GM19240 (cell line): ENCODE measurements around the gene VASN.

Source experiments
- DNase-seq: peaks from one replicate; pipeline ENCODE4 v3.0.0; 2011; ENCODE audit warnings: low spot score; ENCODE audit not compliant: insufficient read length

VASN gene

DNA sequence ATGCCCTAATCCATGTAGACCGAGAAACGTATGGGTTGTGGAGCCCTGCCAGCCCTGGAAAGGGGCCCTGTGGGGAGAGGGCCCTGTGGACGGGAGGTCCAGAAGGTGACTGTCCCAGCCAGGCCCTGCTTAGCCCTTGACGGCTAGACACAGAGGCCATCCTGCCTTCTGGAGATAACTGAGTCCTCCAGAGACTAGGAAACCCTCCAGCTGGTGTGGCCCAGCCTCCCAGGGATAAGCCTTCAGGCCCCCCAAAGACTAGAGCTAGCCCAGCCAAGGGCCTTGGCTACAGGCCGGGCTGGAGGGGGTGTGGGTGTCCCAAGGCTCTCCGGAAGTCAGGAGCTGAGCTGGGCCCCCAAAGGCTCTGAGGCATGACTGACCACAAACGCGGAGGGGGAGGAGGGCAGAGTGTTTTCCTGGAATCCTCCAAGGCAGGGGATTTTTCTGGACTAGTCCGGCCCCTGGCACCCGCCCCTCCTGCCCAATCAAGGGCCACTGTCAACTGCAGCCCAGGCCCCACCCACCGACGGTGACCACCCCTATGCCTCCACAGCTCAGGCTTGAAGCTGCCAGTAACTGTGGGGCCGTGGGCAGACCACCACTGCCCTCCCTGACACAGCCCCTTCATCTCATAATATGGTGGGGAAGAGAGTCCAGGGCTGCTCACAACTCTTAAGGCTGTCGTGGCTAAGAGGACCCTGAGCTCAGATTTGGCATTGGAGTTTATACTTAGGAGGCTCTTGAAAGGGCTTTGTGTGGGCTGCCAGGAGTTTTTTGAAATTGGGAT, 885 bp upstream of the VASN start:
- DNase-seq, result no peak

DNA sequence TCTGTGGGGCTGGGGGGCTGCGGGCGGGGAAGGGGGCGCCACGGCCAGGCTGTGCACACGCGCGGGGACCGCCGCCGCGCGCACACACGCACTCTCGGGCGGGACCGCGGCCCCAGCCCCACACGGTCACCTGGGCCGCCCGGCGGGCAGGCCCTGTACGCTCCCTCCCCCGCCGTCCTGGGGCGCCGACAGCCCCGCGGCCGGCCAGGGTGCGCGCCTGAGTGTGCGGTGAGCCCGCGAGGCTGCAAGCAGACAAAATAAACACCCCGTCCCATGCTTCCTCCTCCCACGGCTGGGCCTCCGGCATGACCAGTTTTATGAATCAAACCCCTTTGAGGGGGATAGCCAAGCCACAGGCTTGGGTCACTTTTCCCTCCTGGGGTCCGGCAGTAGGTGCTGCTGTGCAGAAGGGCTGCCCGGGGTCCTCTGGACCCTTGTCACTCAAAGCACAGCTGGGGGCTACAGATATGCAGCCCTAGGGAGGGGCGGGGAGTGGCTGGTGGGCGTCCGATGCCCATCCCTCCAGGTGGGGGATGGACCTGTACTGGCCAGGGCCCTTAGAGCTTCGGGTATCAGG, 441 bp downstream of the VASN start:
- DNase-seq, result no peak

DNA sequence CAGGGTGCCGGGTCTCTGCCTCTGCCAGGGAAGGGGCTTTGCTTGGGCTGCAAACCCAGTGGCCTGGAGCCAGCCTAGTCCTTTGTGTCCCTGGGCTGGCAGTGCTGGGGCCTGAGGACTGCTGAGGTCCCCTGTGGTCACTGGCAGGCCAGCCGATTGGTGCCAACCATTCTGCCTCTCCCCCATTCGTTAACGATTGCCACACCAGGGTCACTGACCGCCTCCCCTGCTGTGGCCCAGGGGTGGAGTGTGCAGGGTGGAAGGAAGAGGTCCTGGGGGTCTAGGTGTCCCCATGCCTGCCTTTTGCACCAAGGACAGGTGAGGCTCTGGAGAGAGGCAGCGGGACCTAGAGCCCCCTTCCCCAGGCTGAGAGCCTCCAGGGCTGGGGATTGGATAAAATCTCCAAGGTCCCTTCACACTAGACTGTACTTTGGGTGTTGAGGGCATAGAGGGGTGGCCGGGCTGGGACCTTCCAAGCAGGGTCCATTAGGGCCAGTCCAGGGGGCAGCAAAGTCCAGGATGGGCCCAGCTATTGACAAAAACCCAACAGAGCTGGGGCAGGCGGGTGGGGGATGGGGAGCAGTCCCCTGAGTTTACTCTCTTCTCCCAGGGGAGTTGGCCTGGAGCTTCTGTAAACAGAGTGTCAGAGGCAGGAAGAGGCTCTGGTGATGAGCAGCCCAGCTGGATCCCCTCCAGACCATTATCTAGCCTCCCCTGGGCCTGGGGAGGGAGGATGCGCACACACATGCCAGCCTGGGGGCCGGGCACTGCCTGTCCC, 1.1 kb downstream of the VASN start:
- DNase-seq, result no peak

DNA sequence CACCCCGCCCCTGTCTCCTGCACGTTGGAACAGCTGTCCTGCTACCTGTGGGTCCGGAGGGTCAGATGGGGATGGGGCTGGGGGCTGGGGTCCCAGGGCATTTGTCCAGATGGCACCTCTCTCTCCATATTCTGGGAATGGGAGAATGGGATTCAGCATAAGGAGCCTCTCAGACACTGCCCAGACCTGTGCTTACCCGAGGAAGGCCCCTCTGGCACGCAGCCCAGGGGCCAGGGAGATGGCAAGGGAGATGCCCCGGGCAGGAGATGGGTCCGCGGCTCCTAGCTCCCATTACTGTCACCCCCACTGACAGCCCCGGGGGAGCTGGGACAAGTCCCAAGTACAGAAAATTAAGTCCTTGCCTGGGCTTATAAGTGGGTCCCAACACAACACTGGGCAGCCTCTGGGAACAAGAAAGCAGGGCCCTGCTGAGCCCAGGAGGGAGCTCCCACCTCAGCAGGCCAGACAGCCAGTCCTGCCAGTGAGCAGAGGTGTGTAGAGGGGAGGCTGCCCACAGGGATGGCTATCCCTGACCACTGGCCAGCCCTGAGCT, 1.8 kb downstream of the VASN start:
- DNase-seq, result no peak

DNA sequence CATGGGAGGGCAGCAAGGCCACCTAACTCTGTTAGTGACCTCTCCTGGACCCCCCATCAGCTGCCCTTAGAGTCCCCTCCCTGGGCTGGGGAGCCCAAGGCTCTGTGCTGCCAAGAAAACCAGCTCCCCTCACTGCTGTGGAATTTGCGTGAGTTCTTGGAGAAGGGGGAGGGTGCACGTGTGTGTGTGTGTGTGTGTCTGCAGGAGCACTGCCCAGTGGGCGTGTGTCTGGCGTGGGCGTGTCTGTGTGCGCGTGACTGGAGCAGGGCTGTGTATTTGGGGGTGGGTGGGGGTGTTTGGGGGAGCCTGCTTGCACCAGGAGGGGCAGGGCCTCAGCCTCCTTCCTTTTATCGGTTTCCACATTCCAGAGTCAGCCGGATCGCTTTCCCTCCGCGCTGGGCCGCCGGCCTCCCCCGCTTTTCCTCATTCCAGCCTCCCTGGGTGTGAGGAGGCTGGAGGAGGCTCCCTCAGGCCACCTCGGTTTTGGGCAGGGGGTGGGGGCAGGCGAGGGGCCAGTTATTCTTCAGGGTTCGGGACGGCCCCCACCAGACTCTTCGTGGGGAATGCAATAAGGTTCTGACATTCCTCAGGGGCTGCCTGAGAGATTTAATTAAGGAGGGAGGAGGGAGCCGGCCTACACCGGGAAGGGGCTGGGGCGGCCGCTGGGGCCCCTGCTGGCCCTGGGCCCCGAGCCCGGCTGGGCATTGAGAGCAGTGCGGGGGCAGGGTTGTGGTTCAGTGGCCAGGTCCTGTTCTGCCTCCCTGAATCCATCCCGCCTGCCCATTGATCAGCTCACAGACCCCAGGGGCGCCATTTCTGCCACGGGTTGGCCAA, 2.5 kb downstream of the VASN start:
- DNase-seq, result no peak

DNA sequence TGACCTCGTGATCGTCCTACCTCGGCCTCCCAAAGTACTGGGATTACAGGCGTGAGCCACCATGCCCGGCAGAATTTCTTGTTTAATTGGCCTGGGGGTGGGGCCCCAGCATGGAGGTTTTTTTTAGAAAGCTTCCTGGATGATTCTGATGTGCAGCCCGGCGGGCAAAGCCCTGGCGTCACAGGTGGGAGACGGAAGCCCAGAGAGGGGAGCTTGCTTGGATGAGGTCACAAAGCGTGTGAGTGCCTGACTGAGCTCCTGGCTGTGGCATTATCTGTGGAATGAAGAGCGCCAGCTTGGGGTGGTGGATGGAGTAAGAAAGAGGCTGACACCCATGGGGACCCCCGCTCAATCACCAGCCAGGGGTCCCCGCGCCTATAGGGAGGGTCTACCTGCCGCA, 4.1 kb downstream of the VASN start:
- no peak for DNase-seq

DNA sequence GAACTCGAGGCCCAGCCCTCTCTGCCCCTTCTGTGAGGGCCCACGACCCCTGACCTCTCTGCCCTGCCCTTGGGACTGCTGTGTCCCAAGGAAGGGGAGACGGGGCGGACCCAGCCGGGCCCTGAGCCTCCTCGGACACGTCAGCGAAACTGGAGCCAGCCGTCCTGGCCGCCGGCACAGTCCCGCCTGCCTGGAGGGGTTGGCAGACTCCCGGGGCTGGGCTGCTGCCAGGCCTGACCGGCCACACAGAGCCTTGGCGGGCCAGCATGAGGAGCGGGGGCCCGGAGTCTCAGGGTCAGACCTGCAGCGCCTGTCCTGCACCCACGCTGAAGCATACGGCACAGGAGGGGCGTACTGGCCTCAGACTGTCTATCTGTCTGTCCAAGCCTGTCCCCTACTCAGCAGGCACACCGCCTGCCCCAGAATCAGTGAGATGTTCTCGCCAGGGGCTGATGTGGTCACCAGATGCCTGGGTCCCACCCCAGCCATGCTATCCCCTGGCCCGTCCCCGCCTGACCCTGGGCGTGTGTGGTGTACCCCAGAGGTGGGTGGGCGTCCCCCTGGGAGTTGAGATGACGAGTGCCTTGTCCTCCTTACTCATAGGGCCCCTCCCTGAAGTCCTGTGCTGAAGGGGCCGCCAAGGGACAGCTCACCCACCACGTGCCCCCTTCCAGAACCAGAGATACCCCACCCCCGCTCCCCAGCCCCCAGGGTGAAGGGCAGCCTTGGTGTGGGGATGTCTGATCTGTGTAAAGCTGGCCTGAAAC, 4.7 kb downstream of the VASN start:
- DNase-seq, result no peak

DNA sequence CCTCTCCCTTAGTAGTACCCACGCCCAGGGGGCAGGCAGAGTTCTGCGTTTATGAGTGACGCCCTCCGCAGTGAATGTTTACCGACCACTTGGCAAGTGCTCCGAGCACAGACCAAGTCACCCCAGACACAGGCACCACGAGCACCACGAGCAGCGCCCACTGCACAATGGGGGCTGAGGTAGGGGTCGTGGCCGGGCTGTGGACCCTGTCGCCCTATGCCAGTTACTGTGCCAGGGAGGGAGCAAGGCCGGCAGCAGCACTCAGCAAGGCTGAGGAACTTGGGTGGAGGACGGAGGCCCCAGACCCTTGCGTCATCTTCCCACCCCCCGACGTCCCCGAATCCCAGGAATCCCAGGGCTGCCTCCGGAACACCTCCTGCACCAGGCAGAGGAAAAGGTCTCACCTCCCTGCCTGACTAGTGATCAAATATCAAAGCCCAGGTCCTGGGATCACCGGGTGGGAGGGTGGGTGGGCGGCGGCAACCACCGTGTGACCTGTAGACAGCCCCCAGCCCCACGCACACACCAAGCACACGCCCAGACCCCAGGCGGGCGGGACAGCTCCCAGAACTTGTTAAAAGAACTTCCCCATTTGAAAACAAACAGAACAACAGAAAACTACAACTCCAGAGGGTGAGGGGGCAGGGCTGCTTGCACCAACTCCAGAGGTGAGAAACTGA, 5.4 kb downstream of the VASN start:
- no peak for DNase-seq

DNA sequence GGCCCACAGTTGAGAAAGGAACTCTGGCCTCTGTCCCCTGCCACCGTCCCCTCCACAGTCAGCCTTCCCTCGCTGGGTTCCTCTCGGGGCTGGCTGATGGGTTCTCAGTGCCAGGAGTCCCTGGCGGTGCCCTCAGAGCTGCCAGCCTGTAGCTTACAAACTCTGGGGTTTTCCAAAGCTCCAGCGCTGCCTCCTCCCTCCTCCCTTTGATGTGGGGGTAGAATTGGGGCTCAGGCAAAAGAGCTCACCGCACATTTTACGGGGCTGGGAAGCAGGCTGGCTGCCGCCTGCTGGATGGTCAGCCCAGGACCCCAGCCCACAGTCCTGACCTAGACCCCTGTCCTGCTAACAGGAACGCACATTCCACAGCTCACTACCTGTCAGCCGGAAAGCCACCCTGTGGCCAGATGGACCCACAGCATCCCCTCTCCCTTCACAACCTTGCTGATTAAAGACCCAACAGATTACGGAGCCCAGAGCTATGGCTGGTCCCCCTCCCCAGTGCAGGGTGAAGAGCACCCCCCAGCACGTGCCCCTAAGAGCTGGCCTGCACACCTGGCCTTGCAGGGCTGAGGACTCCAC, 6.0 kb downstream of the VASN start:
- no peak for DNase-seq

DNA sequence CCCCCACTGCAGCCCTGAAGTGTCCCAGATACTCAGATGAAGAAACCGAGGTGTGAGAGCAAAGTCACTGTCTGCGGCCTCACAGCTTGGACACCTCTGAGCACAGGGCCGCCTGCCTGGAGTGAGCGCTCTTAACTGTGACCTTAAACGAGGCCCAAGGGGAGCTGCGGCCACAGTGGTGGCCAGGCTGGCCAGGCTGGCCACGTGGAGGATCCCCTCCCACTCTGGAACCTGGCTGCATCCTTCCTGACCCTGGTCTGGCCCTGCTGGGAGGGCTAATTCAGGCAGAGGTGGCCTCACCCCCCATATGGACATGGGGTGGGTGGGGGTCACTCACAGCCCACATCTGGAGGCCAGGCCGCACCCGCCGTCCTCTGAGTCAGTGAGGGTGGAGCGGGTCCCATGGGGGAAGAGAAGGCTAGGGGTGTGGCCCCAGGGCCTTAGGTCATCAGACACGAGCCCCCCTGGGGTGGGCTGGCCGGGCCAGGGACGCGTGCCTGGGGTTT, 6.6 kb downstream of the VASN start:
- DNase-seq, result no peak

DNA sequence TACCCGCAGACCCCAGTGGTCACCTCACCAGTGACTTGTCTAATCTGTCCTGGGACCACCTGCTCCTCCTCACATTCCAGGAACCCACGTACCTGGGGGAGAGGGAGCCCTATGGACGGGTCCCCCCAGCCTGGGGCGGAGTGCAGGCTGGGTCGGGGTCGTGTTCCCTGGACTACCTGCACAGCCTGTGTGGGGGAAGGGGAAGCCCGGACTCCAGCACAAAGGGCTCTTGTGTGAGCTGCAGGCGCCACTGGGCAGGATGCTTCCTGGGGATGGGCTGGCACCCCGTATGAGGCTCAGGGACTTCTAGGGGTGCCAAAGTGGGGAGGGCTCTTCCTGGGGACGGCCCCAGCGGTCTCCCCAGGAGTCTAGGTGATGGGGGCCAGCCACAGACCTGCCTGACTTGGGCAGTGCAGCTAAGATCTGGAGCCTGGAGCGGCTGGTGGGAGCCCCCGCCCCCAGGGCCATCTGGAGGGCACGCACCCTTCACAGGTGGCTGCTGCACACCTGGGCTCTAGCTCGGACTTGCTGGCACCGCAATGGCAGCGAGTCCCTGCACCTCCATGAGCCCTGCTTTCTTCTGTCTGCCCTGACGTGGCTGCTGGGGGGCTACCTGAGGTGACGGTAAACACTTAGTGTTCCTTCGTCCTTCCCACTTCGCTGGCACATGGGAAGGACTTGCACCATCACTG, 7.5 kb downstream of the VASN start:
- no peak for DNase-seq

DNA sequence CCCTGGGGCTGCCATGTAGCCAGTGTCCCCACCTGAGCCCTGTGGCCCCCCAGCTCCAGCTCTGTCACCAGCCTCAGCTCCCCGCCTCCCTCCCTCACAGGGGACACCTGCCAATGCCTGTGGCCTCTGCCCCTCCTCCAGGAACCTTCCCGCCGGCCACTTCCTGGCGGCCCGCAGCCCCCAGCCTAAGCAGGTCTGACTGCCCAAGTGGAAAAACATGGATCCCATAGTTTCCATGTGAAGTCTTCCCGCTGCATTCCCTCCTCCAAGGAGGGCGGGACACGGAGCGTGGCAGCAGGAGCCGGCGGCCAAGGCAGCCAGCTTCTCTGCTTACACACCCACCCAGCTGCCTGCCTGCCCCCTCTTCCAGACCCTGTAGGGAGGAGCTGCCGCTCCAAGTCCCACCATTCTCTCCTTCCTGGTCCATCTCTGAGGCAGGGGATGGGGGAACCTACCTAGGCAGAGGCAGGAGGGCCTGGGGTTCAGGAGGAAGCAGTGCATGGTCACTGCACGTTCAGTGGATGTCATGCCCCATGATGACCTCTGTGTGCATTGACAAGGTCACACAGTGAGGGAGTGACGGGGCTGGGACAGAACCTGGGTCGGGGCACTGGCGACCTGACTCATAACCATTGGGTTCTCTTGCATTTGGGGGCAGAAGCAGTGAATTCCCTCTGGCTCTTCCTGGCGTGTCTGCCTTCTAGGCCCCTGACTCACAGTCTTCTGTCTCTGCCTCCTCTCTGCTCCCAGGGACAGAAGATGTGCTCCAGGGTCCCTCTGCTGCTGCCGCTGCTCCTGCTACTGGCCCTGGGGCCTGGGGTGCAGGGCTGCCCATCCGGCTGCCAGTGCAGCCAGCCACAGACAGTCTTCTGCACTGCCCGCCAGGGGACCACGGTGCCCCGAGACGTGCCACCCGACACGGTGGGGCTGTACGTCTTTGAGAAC, 8.7 kb downstream of the VASN start:
- DNase-seq, result no peak

DNA sequence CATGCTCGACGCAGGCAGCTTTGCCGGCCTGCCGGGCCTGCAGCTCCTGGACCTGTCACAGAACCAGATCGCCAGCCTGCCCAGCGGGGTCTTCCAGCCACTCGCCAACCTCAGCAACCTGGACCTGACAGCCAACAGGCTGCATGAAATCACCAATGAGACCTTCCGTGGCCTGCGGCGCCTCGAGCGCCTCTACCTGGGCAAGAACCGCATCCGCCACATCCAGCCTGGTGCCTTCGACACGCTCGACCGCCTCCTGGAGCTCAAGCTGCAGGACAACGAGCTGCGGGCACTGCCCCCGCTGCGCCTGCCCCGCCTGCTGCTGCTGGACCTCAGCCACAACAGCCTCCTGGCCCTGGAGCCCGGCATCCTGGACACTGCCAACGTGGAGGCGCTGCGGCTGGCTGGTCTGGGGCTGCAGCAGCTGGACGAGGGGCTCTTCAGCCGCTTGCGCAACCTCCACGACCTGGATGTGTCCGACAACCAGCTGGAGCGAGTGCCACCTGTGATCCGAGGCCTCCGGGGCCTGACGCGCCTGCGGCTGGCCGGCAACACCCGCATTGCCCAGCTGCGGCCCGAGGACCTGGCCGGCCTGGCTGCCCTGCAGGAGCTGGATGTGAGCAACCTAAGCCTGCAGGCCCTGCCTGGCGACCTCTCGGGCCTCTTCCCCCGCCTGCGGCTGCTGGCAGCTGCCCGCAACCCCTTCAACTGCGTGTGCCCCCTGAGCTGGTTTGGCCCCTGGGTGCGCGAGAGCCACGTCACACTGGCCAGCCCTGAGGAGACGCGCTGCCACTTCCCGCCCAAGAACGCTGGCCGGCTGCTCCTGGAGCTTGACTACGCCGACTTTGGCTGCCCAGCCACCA, 9.7 kb downstream of the VASN start:
- no peak for DNase-seq

DNA sequence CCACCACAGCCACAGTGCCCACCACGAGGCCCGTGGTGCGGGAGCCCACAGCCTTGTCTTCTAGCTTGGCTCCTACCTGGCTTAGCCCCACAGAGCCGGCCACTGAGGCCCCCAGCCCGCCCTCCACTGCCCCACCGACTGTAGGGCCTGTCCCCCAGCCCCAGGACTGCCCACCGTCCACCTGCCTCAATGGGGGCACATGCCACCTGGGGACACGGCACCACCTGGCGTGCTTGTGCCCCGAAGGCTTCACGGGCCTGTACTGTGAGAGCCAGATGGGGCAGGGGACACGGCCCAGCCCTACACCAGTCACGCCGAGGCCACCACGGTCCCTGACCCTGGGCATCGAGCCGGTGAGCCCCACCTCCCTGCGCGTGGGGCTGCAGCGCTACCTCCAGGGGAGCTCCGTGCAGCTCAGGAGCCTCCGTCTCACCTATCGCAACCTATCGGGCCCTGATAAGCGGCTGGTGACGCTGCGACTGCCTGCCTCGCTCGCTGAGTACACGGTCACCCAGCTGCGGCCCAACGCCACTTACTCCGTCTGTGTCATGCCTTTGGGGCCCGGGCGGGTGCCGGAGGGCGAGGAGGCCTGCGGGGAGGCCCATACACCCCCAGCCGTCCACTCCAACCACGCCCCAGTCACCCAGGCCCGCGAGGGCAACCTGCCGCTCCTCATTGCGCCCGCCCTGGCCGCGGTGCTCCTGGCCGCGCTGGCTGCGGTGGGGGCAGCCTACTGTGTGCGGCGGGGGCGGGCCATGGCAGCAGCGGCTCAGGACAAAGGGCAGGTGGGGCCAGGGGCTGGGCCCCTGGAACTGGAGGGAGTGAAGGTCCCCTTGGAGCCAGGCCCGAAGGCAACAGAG, 10.5 kb downstream of the VASN start:
- no peak for DNase-seq

DNA sequence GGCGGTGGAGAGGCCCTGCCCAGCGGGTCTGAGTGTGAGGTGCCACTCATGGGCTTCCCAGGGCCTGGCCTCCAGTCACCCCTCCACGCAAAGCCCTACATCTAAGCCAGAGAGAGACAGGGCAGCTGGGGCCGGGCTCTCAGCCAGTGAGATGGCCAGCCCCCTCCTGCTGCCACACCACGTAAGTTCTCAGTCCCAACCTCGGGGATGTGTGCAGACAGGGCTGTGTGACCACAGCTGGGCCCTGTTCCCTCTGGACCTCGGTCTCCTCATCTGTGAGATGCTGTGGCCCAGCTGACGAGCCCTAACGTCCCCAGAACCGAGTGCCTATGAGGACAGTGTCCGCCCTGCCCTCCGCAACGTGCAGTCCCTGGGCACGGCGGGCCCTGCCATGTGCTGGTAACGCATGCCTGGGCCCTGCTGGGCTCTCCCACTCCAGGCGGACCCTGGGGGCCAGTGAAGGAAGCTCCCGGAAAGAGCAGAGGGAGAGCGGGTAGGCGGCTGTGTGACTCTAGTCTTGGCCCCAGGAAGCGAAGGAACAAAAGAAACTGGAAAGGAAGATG, 11.2 kb downstream of the VASN start:
- DNase-seq, result no peak
